Measurements from ENCODE around the gene TEX14.

DNA sequence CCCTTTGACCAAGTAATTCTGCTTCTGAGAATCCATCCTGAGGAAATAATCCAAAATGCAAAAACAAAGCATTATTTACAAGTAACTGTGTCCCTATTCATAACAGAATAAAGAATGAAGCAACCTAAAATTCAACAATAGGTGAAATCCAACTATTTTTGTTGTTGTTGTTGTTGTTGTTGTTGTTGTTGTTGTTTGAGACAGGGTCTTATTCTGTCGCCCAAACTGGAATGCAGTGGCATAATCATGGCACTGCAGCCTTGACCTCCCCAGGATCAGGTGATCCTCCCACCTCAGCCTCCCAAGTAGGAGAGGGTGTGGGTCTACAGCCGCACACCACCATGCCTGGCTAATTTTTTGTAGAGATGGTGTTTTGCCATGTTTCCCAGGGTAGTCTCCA lies 101.5 kb downstream of the TEX14 start:
- TF ChIP-seq EP300 (IDR thresholded peaks at IDR 0.05) (no peak), POLR2A (IDR thresholded peaks at IDR 0.05) (no peak)
- TF ChIP-seq, protein P1, sequence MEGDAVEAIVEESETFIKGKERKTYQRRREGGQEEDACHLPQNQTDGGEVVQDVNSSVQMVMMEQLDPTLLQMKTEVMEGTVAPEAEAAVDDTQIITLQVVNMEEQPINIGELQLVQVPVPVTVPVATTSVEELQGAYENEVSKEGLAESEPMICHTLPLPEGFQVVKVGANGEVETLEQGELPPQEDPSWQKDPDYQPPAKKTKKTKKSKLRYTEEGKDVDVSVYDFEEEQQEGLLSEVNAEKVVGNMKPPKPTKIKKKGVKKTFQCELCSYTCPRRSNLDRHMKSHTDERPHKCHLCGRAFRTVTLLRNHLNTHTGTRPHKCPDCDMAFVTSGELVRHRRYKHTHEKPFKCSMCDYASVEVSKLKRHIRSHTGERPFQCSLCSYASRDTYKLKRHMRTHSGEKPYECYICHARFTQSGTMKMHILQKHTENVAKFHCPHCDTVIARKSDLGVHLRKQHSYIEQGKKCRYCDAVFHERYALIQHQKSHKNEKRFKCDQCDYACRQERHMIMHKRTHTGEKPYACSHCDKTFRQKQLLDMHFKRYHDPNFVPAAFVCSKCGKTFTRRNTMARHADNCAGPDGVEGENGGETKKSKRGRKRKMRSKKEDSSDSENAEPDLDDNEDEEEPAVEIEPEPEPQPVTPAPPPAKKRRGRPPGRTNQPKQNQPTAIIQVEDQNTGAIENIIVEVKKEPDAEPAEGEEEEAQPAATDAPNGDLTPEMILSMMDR (IDR thresholded peaks at IDR 0.05), result no peak

All from ovary (tissue), 3 donors.